ENCODE data around the gene ZNF207. TPM values are rescaled to one million over a fixed set of nuclear protein-coding genes. Genes with fewer than 3 reads are reported as not detected.

Gene ZNF207
- total and polyA plus RNA-seq, 9 of the 15 experiments (the other 6 are each of a cell fraction or from before 2014, with no cell fraction given) = 123 to 370 (median 250) TPM

DNA sequence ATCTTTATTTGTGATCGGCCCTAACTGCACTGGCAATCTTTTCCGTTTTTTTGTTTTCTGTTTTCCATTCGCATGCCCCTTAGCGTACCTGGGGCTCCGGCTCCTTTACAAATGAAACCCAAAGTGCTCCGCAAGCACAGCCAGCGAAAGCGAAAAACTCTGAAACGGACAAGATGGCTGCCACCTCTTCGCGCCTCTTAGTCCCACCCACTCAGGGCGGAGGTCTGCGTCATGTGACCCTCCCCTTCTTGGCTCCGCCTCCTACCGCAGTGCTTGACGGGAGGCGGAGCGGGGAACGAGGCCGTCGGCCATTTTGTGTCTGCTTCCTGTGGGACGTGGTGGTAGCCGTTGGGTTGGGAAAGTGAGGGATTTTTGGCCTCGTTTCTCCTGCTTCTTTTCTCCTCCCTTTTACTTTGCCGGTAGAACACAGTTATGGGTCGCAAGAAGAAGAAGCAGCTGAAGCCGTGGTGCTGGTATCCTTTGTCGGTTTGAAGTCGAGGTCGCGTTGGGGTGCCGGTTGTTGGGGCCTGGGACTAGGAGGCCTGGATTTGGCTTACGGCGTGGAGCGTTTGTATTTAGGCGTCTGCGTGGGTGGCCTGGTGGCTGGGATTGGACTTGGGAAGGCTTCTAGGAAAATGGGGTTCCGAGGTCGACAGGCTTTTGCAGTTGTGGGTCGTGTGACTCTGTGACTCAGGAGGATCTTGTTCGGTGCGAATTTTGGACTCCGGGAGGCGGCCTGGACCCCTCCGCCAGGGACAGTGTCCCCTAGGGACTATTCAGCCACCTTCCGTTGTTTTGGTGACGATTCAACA is at the start of gene ZNF207 (continued):
- TF ChIP-seq, protein P1, sequence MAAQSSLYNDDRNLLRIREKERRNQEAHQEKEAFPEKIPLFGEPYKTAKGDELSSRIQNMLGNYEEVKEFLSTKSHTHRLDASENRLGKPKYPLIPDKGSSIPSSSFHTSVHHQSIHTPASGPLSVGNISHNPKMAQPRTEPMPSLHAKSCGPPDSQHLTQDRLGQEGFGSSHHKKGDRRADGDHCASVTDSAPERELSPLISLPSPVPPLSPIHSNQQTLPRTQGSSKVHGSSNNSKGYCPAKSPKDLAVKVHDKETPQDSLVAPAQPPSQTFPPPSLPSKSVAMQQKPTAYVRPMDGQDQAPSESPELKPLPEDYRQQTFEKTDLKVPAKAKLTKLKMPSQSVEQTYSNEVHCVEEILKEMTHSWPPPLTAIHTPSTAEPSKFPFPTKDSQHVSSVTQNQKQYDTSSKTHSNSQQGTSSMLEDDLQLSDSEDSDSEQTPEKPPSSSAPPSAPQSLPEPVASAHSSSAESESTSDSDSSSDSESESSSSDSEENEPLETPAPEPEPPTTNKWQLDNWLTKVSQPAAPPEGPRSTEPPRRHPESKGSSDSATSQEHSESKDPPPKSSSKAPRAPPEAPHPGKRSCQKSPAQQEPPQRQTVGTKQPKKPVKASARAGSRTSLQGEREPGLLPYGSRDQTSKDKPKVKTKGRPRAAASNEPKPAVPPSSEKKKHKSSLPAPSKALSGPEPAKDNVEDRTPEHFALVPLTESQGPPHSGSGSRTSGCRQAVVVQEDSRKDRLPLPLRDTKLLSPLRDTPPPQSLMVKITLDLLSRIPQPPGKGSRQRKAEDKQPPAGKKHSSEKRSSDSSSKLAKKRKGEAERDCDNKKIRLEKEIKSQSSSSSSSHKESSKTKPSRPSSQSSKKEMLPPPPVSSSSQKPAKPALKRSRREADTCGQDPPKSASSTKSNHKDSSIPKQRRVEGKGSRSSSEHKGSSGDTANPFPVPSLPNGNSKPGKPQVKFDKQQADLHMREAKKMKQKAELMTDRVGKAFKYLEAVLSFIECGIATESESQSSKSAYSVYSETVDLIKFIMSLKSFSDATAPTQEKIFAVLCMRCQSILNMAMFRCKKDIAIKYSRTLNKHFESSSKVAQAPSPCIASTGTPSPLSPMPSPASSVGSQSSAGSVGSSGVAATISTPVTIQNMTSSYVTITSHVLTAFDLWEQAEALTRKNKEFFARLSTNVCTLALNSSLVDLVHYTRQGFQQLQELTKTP (IDR thresholded peaks at IDR 0.05; ENCODE audit: low read depth in 1 of 2, partially characterized antibody in 2 of 2) = peak; percentile 68 to 72
- TF ChIP-seq ZNF282 (CRISPR knock-in tag; IDR thresholded peaks at IDR 0.05) (no peak), ZNF77 (CRISPR knock-in tag; IDR thresholded peaks at IDR 0.05) (no peak), GATA2 (CRISPR knock-in tag; IDR thresholded peaks at IDR 0.05) (no peak), SRSF9 (IDR thresholded peaks at IDR 0.05; ENCODE audit: borderline replicate concordance, low read depth, low read length) (no peak), FOXA3 (CRISPR knock-in tag; conservative IDR thresholded peaks at IDR 0.05 in 1 of 2, IDR thresholded peaks at IDR 0.05 in 1 of 2) (no peak), ZNF197 (CRISPR knock-in tag; IDR thresholded peaks at IDR 0.05; ENCODE audit: low read depth) (no peak), HDAC6 (IDR thresholded peaks at IDR 0.05; ENCODE audit: low read depth, low read length) (no peak), NFE2L1 (tag; IDR thresholded peaks at IDR 0.05; ENCODE audit: borderline replicate concordance, low read depth) (no peak), OTX1 (CRISPR knock-in tag; IDR thresholded peaks at IDR 0.05) (peak; percentile 29; the same call in 1 of the 2 replicates), ZFP30 (CRISPR knock-in tag; IDR thresholded peaks at IDR 0.05; ENCODE audit: borderline replicate concordance) (no peak), DDX20 (tag; IDR thresholded peaks at IDR 0.05; ENCODE audit: low read depth) (no peak), MCM2 (IDR thresholded peaks at IDR 0.05; ENCODE audit: low read depth) (no peak), ZBED1 (IDR thresholded peaks at IDR 0.05) (no peak), XRCC3 (IDR thresholded peaks at IDR 0.05) (no peak), GABPA (tag; conservative IDR thresholded peaks at IDR 0.05; ENCODE audit: low read depth) (no peak; the same call in 1 of the 2 replicates)
- TF ChIP-seq, protein P2, sequence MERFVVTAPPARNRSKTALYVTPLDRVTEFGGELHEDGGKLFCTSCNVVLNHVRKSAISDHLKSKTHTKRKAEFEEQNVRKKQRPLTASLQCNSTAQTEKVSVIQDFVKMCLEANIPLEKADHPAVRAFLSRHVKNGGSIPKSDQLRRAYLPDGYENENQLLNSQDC (CRISPR knock-in tag; IDR thresholded peaks at IDR 0.05) = no peak
- TF ChIP-seq, protein P3, sequence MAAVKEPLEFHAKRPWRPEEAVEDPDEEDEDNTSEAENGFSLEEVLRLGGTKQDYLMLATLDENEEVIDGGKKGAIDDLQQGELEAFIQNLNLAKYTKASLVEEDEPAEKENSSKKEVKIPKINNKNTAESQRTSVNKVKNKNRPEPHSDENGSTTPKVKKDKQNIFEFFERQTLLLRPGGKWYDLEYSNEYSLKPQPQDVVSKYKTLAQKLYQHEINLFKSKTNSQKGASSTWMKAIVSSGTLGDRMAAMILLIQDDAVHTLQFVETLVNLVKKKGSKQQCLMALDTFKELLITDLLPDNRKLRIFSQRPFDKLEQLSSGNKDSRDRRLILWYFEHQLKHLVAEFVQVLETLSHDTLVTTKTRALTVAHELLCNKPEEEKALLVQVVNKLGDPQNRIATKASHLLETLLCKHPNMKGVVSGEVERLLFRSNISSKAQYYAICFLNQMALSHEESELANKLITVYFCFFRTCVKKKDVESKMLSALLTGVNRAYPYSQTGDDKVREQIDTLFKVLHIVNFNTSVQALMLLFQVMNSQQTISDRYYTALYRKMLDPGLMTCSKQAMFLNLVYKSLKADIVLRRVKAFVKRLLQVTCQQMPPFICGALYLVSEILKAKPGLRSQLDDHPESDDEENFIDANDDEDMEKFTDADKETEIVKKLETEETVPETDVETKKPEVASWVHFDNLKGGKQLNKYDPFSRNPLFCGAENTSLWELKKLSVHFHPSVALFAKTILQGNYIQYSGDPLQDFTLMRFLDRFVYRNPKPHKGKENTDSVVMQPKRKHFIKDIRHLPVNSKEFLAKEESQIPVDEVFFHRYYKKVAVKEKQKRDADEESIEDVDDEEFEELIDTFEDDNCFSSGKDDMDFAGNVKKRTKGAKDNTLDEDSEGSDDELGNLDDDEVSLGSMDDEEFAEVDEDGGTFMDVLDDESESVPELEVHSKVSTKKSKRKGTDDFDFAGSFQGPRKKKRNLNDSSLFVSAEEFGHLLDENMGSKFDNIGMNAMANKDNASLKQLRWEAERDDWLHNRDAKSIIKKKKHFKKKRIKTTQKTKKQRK (IDR thresholded peaks at IDR 0.05; ENCODE audit: borderline replicate concordance, low read depth, low read length) = no peak
- TF ChIP-seq, protein P4, sequence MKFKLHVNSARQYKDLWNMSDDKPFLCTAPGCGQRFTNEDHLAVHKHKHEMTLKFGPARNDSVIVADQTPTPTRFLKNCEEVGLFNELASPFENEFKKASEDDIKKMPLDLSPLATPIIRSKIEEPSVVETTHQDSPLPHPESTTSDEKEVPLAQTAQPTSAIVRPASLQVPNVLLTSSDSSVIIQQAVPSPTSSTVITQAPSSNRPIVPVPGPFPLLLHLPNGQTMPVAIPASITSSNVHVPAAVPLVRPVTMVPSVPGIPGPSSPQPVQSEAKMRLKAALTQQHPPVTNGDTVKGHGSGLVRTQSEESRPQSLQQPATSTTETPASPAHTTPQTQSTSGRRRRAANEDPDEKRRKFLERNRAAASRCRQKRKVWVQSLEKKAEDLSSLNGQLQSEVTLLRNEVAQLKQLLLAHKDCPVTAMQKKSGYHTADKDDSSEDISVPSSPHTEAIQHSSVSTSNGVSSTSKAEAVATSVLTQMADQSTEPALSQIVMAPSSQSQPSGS (CRISPR knock-in tag; IDR thresholded peaks at IDR 0.05) = no peak
